Cerebellar cortex (tissue), 1 donor: Measurements from ENCODE around the gene MYD88.

Experiments used
- DNase-seq: peaks from one replicate; pipeline ENCODE4 v3.0.0-alpha.2; 2015; ENCODE audit warnings: low spot score

The MYD88 gene

DNA sequence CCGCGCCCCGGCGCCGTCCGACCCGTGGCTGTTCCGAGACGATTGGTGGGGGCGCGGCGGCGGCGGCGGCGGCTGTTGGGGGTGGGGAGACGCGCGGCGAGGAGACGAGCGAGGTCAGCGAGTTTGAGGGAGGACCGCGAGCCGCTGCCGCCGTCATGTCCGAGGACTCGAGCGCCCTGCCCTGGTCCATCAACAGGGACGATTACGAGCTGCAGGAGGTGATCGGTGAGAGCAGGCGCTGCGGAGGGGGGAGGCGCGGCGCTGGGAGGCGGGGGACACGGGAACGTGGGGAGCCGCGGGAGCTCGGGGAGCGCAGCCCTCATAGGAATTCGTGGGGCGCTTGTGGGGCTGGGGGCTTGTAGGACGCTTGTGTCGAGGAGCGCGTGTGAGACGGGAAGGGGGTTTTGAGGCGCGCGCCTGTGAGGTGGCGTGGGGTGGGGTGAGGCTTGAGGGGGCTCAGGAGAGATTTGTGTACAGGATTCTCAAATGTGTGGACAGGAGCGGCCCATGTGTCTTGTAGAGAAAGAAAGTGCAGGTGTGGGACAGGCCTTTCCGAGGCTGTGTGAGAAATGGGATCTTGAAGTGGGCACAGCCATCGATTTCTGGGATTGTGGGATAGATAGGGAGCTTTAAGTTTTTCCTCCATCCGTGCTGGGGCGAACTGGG, 27.4 kb downstream of the MYD88 start:
- no peak for DNase-seq

DNA sequence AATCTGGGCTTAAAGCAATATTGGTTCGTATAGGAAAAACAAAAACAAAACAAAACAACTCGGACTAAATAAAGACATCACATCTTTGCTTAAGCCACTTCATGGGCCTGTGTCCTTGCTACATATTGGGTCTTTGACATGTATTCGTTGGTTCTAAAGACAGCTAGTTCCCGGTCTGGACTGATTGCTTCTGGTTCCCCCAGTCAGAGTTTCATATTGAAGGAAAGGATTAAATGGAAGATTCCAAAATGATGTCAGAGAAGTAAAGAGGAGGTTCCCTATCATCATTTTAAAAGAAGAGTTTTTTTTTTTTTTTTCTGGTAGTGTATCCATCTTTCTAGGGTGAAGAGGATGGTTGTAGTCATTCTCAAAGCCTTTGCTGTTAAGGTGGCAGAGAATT, 29.1 kb downstream of the MYD88 start:
- no peak for DNase-seq

DNA sequence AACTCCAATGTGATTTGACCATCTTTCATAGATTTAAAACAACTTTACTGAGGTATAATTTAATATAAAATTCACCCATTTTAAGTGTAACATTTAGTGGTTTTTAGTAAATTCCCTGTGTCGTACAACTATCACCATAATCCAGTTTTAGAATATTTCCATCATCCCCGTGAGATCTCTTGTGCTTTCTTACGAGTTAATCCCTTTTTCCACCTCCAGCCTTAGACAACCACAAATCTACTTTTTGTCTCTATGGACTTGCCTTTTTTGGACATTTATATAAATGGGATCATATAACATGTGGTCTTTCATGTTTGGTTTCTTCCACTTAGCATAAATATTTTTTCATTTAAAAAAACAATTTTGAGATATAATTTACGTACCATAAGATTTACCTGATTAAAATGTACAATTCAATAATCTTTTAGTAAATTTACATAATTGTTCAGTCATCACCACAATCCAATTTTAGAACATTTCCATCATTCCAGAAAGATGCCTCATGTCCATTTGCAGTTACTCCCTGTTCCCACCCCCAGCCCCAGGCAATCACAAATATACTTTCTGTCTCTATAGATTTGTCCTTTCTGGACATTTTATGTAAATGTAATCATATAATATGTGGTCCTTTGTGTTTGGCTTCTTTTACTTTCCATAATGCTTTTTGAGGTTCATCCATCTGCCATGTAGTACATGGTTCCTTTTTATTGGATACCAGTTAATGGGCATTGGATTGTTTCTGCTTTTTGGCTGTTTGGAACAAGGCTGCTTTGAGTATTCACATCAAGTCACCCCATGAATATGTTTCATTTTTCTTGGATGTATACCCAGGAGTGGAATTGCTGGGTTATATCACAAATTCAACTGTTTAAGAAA, 29.9 kb downstream of the MYD88 start:
- no peak for DNase-seq

DNA sequence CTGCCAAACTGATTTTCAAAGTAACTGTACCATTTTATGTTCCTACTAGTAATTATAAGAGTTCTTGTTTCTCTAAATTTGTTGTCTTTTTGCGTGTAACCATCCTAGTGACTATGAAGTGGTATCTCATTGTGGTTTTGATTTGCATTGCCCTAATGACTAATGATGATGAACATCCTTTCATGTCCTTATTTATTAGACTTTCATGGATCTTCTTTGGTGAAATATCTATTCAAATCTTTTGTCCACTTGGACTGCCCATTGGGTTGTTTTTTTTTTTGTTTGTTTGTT, 30.5 kb downstream of the MYD88 start:
- DNase-seq, result no peak

DNA sequence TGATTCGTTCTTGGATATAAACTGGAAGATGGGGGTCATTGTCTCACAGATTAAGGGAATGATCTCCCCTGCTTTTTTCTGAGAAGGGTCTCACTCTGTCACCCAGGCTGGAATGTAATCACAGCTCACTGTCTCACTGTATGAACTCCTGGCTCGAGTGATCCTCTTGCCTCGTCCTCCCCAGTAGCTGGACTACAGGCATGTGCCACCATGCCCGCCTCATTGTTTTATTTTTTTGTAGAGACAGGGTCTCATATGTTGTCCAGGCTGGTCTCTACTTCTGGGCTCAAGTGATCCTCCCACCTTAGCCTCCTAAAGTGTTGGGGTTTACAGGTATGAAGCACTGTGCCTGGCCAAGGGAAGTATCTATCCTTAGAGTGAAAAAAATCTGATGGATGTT, 32.3 kb downstream of the MYD88 start:
- no peak for DNase-seq

DNA sequence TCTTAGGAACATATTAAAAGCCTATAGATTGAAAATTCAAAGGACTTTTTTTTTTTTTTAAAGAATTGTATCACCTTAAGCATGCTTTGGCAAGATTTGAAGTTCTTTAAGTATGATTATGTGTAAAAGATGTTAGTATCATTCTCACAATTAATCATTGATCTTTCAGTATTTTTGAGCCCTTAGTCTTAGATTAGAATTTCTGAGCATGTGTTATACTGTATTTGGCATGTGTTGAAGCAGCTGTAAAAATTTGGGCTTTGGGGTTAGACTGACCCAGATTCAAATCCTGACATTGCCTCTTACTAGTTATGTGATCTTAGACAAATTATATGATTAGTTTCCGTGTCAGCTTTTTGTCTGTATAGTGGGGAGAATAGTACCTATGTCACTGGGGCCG, 33.2 kb downstream of the MYD88 start:
- DNase-seq, result no peak

DNA sequence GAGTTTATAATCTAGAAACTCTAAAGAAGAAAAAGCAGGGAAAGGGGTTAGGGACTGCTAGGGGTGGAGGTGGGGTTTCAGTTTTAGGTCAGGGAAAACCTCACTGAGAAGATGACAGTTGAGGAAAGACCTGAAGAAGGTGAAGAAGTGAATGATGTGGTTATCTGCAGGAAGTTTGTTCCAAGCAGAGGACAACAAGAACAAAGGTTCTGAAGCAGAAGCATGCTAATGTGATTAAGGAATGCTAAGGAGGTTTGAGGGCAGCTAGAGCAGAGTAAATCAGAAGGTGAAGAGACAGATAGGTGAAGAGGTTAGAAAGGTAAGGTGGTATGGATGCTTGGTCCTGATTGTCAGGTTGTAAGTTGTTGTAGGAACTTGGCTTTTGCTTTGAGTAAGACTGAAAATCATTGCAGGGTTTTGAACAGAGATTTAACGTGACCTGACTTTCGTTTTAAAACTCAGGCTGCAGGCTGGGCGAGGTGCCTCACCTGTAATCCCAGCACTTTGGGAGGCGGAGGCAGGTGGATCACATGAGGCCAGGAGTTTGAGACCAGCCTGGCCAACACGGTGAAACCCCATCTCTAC, 35.5 kb downstream of the MYD88 start:
- no peak for DNase-seq

DNA sequence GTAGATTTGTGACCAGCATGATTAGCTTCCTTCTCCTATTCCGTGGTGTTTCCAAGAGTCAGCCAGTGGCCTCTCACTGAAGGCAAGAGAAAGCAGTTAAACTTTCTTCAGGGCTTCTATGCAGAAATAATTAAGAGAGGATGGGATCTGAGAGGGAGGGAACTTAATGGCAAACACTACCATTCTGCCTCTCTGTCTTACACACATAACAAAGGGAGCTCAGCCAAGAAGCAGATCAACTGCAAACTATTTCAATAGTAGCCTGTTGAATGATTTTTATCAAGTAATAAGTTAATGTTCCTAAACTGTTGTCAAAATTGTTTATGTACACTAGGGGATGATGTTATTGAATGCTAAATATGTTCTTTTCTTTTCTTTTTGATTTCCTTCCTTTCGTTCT, 38.7 kb downstream of the MYD88 start:
- DNase-seq, result no peak

DNA sequence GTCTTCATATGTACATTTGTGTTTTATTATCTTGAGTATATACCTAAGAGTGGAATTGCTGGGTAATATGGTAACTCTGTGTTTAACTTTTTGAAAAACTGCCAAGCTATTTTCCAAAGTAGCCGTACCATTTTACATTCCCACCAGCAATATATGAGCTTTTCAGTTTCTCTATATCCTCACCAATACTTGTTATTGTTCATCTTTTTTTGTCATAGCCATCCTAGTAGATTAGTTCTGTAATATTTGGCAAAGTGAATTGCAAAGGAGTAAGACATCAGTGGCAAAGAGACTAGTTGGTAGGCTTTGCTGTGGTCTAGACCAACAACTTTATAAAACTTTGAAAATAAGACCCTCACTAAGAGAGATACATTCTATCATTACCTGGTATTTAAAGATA, 48.3 kb downstream of the MYD88 start:
- no peak for DNase-seq

DNA sequence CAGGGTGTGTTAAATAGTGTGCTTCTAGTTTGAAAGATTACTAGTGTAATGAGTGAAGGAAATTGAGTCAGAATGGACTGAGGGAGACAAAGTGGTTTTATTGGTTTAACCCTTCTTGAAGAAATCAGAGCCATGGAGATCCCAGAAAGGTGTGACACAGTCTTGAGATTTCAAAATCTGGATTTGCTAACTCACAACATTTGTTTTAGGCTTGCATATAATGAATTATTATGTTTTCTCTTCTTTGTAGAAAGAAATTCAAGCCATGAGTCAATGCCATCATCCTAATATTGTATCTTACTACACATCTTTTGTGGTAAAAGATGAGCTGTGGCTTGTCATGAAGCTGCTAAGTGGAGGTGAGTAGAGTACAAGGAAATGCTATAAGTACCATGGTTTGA, 52.0 kb downstream of the MYD88 start:
- DNase-seq, result no peak
